NB4 (cell line): ENCODE data around the gene INPP5D.

Experiments
- MYC ChIP-seq: IDR thresholded peaks from 2 replicates; pipeline ENCODE4 v1.6.1; 2011; ENCODE audit warnings: low read depth, low read length
- POLR2A ChIP-seq: IDR thresholded peaks from 2 replicates; pipeline ENCODE4 v1.6.1; 2011; ENCODE audit warnings: mild to moderate bottlenecking; ENCODE audit not compliant: insufficient read length; ENCODE audit errors: extremely low read depth
- TF ChIP-seq, protein P1 (sequence below): IDR thresholded peaks from one replicate; pipeline ENCODE4 v1.5.1; 2012; ENCODE audit warnings: low read depth, low read length

GRCh38 chr2:233088972-233089345, 28.8 kb downstream of the INPP5D start:
- TF ChIP-seq POLR2A (no peak), MYC (no peak)
- TF ChIP-seq, protein P1, sequence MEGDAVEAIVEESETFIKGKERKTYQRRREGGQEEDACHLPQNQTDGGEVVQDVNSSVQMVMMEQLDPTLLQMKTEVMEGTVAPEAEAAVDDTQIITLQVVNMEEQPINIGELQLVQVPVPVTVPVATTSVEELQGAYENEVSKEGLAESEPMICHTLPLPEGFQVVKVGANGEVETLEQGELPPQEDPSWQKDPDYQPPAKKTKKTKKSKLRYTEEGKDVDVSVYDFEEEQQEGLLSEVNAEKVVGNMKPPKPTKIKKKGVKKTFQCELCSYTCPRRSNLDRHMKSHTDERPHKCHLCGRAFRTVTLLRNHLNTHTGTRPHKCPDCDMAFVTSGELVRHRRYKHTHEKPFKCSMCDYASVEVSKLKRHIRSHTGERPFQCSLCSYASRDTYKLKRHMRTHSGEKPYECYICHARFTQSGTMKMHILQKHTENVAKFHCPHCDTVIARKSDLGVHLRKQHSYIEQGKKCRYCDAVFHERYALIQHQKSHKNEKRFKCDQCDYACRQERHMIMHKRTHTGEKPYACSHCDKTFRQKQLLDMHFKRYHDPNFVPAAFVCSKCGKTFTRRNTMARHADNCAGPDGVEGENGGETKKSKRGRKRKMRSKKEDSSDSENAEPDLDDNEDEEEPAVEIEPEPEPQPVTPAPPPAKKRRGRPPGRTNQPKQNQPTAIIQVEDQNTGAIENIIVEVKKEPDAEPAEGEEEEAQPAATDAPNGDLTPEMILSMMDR = no peak
